ENCODE results near the gene YRDC. TPM values are rescaled to one million over a fixed set of nuclear protein-coding genes. Genes with fewer than 3 reads are reported as not detected.
A peak's percentile ranks its signal among the peaks of the same experiment; 100 is the strongest.

YRDC gene
- total and polyA plus RNA-seq, 9 of the 15 experiments (the other 6 are each of a cell fraction or from before 2014, with no cell fraction given), result 11.1 to 58.5 (median 49.8) TPM

DNA sequence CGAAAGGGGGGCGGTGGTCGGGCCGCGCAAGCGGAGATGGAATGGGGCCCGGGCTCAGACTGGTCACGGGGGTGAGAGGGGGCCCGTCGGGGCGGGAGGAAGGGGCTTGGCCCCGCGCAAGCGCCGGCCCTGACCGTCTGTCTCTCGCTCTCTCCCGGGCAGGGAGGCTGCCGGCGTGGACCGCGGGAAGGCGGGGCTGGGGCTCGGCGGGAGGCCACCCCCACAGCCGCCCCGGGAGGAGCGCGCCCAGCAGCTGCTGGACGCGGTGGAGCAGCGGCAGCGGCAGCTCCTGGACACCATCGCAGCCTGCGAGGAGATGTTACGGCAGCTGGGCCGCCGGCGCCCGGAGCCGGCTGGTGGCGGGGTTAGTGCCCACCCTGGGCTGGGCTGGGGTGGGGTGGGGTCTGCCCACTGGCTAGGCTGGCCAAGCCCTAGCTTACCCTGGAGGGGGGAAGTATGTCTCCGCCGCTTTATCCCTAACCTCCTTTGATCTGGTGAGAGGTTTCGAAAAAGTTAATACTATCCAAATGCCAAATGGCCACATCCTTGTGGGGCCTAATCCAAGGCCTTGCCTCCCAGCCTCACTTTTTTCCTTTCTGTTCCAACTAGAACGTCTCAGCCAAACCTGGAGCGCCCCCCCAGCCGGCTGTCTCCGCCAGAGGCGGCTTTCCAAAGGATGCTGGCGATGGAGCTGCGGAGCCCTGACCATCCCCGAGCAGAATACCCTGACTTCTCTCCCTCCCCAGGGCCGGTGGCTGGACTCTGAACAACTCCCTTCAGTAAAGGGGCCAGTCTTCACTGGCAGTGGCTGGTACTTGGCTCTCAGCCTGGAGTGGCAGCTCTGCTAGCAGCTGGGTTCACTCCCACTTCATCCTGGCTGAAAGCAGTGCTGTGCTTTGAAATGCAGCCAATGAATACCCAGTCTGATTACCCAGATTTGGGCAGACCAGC lies 636 bp upstream of the YRDC start (continued):
- TF ChIP-seq, protein P1, sequence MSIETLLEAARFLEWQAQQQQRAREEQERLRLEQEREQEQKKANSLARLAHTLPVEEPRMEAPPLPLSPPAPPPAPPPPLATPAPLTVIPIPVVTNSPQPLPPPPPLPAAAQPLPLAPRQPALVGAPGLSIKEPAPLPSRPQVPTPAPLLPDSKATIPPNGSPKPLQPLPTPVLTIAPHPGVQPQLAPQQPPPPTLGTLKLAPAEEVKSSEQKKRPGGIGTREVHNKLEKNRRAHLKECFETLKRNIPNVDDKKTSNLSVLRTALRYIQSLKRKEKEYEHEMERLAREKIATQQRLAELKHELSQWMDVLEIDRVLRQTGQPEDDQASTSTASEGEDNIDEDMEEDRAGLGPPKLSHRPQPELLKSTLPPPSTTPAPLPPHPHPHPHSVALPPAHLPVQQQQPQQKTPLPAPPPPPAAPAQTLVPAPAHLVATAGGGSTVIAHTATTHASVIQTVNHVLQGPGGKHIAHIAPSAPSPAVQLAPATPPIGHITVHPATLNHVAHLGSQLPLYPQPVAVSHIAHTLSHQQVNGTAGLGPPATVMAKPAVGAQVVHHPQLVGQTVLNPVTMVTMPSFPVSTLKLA (conservative IDR thresholded peaks at IDR 0.05), result peak; percentile 46 to 75; a peak in 3 of 4 replicates
- TF ChIP-seq CHD4 (IDR thresholded peaks at IDR 0.05; ENCODE audit: insufficient read depth, insufficient replicate concordance, low read depth, low read length, poor library complexity, severe bottlenecking), result no peak
- TF ChIP-seq ZBTB7A (IDR thresholded peaks at IDR 0.05; ENCODE audit: borderline replicate concordance, control insufficient read depth, low read depth, low read length), result peak; percentile 89; the same call in 1 of the 2 replicates
- TF ChIP-seq ZNF311 (CRISPR knock-in tag; IDR thresholded peaks at IDR 0.05), result no peak
- peak; percentile 74 for TF ChIP-seq CTBP1 (IDR thresholded peaks at IDR 0.05; ENCODE audit: borderline replicate concordance)
- TF ChIP-seq MAZ (CRISPR knock-in tag; conservative IDR thresholded peaks at IDR 0.05 in 1 of 2, IDR thresholded peaks at IDR 0.05 in 1 of 2), result peak; percentile 72 to 86; a peak in 3 of 4 replicates
- 0 out of 2 replicates have a peak, but pooled peaks have one; percentile 36 for TF ChIP-seq PHB (CRISPR knock-in tag; IDR thresholded peaks at IDR 0.05)
- TF ChIP-seq HNRNPLL (IDR thresholded peaks at IDR 0.05; ENCODE audit: low read depth, low read length, poor library complexity, severe bottlenecking), result peak; percentile 12
- TF ChIP-seq TEAD1 (CRISPR knock-in tag; IDR thresholded peaks at IDR 0.05), result peak in 1 of 2 experiments; percentile 54; a peak in 1 of 4 replicates
- 0 out of 2 replicates have a peak, but pooled peaks have one; percentile 49 for TF ChIP-seq TAF15 (IDR thresholded peaks at IDR 0.05; ENCODE audit: low read depth, low read length)
- TF ChIP-seq, protein P2, sequence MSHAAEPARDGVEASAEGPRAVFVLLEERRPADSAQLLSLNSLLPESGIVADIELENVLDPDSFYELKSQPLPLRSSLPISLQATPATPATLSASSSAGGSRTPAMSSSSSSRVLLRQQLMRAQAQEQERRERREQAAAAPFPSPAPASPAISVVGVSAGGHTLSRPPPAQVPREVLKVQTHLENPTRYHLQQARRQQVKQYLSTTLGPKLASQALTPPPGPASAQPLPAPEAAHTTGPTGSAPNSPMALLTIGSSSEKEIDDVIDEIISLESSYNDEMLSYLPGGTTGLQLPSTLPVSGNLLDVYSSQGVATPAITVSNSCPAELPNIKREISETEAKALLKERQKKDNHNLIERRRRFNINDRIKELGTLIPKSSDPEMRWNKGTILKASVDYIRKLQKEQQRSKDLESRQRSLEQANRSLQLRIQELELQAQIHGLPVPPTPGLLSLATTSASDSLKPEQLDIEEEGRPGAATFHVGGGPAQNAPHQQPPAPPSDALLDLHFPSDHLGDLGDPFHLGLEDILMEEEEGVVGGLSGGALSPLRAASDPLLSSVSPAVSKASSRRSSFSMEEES (CRISPR knock-in tag; IDR thresholded peaks at IDR 0.05), result no peak
- TF ChIP-seq TAF7 (tag; IDR thresholded peaks at IDR 0.05), result no peak
- TF ChIP-seq, protein P3, sequence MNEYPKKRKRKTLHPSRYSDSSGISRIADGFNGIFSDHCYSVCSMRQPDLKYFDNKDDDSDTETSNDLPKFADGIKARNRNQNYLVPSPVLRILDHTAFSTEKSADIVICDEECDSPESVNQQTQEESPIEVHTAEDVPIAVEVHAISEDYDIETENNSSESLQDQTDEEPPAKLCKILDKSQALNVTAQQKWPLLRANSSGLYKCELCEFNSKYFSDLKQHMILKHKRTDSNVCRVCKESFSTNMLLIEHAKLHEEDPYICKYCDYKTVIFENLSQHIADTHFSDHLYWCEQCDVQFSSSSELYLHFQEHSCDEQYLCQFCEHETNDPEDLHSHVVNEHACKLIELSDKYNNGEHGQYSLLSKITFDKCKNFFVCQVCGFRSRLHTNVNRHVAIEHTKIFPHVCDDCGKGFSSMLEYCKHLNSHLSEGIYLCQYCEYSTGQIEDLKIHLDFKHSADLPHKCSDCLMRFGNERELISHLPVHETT (CRISPR knock-in tag; conservative IDR thresholded peaks at IDR 0.05 in 1 of 2, IDR thresholded peaks at IDR 0.05 in 1 of 2), result peak in 1 of 2 experiments; percentile 61; a peak in 2 of 4 replicates
- TF ChIP-seq CBX1 (IDR thresholded peaks at IDR 0.05; ENCODE audit: low read depth), result peak; percentile 10; the same call in 1 of the 2 replicates
- TF ChIP-seq RFX1 (IDR thresholded peaks at IDR 0.05), result no peak
- no peak for TF ChIP-seq BCL6 (CRISPR knock-in tag; IDR thresholded peaks at IDR 0.05)
- TF ChIP-seq ZNF75A (CRISPR knock-in tag; IDR thresholded peaks at IDR 0.05), result no peak
- 0 out of 2 replicates have a peak, but pooled peaks have one; percentile 9 for TF ChIP-seq SUPT5H (IDR thresholded peaks at IDR 0.05)
- no peak for TF ChIP-seq ZSCAN29 (IDR thresholded peaks at IDR 0.05)
